HG02884 (cell line): ENCODE data around the gene GFRA1.

Source experiments
- ATAC-seq: cut with Tn5 transposase; IDR thresholded peaks from one replicate; pipeline ENCODE4 v1.9.1; 2021; ENCODE audit warnings: mild to moderate bottlenecking, moderate library complexity; ENCODE audit not compliant: unreplicated experiment

Gene GFRA1

DNA sequence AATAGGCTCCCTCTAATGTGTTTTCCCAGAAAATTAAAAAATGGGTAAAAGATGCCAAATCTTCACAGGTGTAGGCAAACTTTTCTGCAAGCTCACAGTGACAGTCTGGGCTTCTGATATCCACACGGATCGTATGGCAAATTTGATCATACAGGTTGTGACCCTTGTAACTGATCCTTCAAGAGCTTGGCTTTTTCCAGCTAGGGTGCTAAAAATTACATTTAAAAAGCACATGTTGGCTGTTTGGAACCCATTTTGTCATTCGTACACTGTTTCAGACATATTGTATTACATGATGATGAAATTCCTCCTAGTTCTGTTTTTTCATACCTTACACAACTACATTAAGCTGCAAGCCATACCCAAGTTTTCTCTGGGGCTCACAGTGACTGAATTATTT is 138.7 kb downstream of the GFRA1 start:
- no peak for ATAC-seq

DNA sequence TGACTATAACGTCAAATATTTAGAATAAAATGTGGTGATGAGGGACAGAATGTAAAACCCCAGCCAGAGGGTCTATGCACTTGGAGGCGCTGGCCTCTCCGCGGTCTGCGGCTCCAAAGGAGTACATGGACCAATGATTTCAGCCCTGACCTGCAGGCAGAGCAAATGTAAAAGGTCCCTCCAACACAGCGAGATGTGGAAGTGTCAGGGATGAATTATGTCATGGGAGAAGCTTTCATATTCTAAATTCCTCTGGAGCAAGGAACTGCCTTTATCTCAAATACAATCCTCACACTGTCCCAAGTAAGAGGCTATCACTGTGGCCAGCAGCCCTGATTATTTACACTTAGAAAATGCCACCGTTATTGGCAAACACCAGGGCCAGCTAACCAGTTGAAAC is 139.4 kb downstream of the GFRA1 start:
- no peak for ATAC-seq

DNA sequence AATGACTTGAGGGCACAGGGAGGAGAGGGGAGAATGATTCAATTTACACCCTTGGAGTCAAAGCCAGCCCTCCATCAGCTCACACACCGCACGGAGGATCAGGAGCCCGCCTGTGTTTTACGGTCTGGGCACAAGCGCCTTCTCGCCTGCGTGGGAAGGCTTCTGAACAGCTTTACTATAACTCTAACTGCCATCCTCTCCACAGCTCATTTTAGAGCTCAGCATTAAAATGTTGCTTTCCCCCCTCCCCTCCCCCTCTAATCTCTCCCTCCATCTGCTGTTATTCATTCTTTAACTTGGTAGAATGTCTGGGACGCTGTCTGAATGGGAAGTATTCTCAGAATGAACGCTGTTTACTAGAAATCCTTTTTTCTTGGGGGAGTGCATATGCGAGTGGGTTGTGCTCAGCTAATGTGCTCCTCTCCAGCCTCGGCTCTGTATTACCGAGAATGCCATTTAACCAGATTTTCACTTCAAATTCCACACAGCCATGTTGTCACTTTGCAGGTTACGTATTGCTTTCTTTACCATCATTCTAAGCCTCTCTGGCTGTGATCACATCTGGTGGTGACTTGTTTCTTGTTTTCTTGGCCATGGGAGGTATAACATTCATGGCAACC is 140.1 kb downstream of the GFRA1 start:
- ATAC-seq = no peak

DNA sequence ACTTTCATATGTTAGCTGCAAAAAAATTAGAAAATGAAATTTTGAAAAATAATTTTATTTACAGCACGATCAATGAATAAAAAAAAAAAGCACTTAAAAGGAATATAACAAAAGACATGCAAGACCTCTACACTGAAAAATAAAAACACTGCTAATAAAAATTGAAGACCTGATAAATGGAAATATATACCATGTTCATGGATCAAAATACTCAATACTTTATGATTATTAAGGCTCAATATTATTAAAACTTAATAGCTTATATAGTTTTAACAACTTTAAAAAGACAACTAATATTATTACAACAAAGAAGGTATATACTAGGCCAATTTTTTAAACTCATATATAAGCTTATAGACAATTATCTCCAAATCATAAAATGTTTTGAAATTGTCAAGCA is 143.0 kb downstream of the GFRA1 start:
- no peak for ATAC-seq

DNA sequence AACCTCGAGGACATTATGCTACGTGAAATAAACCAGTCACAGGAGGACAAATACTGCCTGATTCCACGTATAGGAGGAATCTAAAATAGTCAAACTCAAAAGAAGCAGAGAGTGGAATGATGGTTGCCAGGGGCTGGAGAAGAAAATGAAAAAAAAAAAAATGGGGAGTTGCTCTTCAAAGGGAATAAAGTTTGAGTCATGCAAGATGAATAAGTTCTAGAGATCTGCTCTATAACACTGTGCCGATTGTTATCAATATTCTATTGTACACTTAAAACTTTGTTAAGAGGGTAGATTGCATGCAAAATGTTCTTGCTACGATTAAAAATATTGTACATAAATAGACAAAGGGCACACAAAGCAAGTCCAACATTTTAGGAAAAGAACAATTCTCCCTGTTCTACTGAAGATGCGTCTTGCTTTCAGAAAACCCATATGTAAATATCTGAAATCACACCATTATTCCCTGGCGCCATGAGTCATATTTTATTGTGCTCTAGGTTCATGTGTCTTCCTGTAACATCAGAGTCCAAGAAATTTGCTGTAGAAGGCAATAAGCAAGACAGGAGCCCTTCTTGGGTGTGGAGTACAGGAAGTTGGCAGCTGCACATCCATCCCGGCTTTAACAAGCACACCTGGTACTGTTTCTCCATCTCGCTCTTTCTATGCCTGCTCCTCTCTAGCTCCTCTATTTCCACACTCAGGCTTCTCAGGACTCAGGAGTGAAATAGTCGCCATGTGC is 145.9 kb downstream of the GFRA1 start:
- no peak for ATAC-seq

DNA sequence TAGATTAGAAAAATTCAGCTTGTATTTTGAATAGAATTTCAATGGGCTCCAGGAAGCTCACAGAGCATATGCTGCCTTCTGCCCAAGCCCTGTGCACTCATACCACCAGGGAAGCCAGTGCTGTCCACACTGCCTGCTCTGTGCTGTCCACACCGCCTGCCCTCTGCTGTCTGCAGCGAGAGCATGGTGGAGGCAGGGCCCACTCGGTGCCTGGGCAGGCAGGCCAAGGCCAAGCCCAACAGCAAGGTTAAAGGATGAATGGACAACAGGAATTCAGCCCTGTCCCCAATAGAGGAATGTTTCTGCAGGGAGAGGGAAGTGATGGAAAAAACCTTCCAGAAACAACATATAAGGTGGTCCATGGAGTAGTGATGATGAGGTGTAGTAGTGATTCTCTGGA is 146.8 kb downstream of the GFRA1 start:
- ATAC-seq = no peak

DNA sequence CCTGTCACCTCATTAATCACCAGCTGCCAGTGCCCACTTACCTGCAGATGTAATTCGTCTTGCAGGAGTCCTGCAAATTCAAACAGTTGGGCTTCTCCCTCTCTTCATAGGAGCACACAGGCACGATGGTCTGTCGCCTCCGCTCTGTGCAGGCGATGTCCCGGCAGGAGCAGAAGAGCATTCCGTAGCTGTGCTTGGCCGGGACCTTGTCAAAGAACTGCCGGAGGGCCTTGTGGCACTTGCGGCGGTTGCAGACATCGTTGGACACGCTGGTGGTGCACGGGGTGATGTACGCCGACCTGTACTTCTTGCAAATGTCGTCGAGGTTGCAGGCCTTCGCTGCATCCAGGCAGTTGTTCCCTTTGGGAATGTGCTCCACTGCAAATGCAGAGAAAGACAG is 147.8 kb downstream of the GFRA1 start:
- ATAC-seq = no peak

DNA sequence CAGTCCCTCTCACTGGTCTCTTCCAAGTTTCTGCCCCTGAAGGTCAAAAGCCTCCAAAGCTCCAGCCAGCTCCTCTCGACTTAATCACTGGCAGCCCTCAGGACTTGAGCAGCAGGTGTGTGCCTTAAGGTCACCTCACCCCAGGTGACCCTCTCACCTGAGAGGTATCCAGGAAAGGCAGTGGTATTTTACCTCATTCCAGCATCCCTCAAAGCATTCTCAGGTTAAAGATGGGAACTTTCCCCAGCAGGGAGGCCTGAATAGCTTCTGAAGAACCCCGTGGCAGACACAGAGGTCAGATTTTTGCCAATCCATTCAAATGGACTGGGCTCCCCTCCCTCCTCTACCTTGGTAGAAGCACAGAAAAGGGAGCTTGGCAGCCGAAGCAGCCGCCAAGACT is 148.2 kb downstream of the GFRA1 start:
- ATAC-seq = no peak

DNA sequence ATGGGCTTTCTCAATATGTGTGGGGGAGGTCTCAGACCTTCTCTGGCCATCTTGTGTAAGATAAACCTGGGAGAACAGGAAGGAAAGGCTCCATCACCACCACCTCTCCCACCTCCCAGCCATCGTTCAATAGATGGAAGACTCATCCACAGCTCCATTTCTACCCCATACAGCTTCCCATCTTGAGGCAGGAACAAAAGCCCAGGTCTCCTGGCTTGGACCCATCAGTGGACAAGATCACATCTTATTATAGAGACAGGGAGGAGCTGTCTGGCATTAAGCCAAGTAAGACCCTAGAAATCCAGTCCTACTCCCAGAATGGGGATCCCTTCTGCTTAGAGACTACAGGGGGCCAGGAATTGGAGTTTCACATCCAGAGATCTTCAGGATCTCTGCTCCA is 150.3 kb downstream of the GFRA1 start:
- no peak for ATAC-seq

DNA sequence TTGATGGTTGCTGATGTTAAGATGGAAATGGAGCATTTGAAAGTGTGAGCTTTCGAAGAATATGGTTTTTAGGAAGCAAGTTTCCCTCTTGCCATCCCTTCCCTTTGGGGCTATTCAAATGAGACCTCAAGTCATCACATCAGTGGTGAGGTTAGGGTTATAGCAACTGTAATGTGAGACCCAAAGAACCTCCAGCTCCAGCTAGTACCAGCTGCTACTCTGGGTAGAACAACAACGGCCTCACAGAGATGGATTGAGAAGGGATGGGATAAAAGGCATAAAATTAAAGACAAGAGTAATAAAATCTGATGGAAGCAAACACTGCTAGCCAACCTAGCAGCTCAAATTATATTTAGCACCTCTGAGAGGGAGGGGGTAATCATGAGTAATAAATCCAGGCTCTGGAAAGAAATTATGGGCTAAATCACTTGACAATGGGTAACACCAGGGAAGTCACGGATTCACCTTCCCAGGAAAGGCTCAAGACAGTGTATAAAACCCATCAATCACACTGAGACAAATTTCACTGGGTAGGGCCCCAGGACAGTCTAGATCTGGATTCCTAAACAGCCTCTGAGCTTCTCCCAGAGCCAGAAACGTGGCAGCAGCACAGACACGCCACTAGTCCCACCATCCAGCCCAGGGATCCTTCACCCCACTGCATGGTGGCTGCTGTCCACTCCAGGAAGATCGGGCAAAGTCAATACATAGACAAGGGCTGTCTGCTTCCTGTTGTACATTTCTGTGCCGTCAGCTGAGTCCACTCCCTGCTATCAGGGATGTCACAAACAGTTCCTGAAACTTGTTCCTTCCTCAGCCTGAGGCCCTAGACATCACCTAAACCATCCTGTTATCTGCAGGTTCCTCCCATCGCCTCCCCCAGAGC is 151.1 kb downstream of the GFRA1 start:
- ATAC-seq = no peak

DNA sequence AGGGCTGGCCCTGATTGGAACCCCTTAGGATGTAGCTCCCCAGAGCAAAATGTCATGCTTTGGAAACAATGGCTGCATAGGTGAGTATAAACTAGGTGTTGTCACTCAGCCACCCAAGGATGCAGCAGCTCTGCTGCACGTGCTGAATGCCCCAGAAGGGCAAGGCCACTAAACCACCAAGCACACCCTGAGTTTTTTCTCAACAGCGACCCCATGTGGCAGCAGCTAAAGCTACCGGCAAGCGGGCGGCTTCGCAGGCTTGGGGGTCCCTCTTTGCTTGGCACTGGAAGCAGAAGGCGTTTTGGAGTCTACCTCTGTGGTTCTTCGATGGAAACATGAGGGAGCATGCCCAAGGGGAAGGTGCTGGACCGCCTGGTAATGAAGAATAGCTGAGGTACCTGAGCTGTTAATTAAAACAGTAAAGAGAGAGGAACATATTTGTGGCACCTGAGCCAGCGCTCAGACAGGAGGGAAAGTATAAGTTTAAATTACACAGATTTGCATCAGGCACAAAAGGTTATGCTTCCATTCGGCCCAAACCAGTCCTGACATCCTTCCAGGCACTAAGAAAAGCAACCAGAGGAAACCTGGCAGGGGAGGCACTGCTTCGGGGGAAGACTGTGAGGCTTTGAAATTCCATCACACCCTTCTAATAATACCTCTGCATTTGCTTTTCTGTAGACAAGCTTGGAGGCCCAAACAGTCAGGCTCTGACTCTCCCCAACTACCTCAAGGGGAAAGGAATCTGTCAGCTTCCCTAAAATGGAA is 152.1 kb downstream of the GFRA1 start:
- no peak for ATAC-seq

DNA sequence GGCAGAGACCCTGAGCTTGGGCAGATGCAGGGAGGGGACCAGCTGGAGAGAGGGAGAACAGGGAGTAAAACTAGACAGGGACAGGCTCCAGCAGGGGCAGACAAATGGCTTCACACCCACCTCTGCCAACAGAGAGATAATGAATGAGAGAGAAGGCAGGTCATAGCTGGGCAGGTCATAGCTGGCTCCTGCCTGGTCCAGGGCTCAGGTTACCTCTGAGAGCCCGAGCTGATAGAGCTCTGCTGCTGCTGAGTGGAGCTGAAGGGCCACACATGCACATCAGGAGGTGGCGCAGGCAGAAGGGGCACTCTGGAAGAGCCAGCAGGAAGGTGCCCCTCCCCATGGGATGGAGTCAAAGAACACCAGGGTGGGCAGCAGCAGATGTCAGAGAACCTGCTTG is 154.2 kb downstream of the GFRA1 start:
- no peak for ATAC-seq

DNA sequence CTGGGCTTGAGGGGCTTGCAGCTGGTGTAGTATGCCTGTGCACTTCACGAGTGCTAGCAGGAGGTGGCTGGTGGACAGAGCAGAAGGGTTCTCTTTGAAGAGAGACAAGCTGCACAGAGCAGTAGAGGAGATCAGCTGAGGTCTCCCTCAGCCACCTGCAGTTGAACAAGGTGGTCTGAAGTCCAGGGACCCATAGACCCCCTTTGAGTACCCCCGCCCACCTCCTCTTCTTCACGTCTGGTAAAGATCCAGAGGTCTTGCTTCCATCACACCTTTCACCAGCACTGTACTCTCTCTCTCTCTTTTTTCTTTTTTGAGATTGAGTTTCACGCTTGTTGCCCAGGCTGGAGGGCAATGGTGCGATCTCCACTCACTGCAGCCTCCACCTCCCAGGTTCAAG is 157.2 kb downstream of the GFRA1 start:
- ATAC-seq = no peak

DNA sequence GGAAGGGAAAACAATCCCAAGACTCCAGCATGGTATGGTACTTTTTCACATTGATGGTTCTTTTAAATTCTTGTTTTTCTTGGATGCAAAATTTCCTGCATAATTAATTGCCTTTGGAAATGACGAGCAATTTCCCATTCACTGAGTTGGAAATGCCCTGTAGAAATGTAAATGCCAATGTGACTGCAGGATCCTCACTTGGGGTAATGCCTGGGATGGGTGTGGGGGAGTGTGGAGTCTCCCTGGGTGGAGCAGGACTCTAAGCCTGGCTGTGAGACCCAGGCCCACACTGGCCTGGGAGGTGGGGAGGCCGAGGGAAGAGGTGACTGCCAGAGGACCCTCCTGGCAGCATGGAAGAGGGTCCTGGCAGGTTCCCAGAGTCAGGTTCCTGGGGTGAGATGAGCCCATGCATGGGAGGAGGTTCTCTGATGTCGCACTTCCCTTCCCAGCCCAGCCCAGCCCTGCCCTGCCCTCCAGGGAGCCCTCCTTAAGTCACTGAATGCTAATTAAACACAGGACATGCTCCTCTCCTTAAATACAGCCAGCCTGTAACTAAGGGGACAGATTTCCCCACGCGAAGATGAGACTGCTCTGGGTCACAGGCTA is 157.9 kb downstream of the GFRA1 start:
- ATAC-seq = no peak

DNA sequence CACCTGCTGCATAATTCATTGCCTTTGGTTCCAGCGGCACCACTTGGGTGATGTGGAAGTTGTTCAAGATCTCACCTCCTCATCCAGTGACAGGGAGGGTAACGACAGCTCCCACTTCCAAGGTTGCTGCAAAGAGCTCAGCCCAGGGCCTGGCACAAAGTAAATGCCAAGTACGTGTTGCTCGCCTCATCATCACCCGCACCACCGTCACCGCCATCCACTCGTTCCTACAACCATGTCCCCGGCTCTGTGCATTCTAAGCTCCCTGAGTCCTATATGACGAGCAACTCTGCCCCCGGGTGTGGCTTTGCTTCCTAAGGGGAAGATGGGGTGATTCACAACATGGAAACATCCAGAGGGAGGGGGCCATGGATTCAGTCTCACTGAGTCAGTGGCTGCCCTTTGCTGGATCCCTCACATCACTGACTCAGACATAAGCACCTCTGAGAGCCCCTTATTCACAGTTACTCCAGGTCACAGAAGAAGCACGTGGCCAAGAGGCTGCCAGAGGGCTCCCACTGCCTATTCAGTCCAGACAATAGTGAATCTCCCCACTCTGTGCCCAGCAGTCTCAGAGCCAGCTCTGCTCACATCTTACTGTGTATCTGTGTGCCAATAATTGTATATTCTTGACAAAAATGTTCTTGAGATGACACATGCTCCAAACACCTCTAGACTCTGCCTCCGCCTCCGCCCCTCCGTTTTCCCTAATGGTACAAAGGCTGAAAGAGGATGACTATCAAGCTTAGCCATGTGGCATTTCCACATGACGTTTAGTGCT is 159.1 kb downstream of the GFRA1 start:
- ATAC-seq = no peak

DNA sequence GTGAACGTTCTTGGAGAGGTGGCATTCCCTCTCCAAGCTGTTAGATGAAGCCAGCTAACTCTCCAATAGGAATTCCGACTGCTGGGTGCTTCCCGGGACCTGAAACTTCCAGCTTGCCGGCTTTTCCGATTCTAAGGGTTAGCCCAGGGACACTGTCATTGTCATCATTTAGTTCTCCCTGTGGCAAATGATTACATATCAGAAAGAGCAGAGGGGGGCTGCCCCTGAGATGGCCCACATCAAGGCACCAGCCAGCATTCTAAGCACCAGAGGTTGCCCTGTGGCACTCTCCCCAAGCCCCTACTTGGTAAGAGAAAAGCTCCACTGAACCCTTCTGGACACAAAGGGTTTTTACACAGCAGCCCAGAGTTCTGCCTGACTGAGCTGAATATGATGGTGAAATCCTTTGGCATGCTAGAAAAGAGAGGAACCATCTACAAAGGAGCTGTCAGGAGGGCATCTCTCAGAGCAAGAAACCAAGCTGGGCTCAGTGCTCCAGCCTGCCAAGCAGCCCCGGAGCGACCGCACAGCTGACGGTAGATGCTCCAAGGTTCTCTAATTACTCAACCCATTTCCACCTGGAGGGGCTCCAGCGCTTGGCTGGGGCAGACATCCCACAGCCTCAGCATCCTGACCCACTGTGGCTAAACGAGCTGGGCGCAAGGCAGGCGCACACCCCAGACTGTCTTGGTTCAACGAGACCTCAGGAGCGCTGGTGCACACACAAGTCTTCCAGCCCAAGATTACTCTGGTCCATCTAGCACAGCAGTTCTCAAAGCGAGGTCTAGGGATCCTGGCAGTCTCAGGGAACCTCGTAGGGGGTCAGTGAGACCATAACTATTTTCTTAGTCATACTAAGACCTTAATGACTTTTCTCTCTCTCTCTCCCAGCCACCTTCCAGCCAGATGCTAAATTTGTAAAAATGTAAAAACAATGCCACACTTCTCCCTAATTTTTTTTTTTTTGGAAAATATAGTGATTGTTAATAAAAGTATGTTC is 160.5 kb downstream of the GFRA1 start:
- ATAC-seq = no peak

DNA sequence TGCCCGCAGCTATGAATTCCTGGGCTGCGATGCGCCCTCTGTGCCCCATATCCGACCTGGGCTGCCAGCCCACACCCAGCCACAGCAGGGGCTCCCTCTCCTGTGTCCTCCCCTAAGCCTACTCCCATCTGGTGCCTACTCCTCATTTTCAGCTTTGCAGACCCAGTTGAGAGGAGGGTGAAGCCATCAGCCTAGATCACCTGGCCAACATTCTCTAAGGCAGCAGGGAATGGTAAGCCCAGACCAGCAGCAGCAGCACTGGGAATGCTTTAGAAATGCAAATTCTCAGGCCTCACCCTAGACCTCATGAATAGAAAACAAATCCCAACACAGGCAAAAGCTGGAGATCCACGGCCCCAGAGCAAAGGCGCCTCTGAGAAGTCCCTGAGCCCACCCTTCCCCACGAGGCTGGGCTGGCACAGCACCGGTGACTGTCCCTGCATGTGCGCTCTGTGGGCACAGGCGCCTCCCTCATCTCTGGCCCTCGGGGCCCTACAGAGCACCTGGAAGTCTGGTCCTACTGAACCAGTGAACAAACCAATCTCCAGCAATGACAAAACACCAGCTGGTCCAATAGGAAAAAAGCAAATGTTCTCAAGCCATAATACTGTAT is 161.4 kb downstream of the GFRA1 start:
- ATAC-seq = no peak

DNA sequence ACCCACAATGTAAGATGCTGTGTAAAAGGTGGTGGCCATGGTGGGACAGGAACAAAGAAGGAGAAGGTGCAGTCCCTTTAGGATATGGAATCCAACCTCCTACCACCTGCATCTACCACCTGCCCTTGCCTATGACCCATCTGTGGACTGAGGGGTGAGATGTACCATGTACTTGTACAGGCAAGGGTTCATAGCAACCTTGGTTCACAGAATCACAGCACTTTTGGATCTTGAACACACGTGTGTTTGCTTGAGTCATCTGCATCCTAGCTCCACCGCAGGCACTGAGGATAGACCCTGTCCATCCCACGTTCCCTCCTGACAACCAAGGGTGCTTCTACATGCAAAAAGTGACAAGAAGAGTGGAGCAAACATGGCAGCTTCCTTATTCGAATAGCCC is 162.3 kb downstream of the GFRA1 start:
- ATAC-seq = no peak
